Measurements from ENCODE around the gene SPSB4.

DNA sequence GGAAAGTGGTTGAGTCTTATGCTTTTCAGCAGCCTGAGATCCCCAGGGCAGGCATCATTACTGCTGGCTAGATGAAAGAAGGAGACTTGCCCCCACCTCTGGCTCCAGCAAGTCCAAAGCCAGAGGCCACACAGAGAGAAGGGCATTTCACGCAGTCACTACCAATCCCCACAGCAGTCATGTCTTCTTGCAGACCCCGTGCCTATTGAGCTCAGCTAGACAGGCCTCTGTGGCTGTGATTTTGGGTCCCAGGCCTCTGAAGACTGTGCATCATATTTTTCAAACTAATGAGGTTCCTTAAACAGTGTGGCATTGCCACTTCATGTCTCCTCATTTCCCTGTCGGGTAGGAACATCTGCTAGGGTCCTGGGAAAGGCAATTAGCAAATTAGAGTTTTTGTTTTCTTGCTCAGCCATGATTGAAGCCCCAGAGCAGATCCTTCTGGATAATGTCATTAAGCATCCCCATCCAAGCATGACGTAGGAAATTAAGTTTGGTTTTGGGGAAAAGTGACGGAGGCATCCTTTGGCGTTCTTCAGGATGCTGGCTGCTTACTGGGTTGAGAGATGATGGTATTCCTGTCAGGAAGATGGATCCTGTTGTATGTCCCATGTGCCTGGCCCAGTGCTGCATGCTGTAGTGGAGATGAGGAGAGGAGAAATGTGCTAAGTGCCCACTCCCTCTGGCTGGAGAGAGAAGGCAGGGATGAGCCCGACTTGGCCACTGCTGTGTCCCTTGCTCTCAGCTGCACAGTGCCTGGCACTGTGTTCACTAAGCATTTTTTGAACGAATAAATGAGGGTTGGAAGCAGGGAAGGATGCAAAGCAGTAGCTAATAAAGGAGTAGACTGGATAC is 7.0 kb downstream of the SPSB4 start:
- TF ChIP-seq, protein P1, sequence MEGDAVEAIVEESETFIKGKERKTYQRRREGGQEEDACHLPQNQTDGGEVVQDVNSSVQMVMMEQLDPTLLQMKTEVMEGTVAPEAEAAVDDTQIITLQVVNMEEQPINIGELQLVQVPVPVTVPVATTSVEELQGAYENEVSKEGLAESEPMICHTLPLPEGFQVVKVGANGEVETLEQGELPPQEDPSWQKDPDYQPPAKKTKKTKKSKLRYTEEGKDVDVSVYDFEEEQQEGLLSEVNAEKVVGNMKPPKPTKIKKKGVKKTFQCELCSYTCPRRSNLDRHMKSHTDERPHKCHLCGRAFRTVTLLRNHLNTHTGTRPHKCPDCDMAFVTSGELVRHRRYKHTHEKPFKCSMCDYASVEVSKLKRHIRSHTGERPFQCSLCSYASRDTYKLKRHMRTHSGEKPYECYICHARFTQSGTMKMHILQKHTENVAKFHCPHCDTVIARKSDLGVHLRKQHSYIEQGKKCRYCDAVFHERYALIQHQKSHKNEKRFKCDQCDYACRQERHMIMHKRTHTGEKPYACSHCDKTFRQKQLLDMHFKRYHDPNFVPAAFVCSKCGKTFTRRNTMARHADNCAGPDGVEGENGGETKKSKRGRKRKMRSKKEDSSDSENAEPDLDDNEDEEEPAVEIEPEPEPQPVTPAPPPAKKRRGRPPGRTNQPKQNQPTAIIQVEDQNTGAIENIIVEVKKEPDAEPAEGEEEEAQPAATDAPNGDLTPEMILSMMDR (IDR thresholded peaks at IDR 0.05) = no peak
- TF ChIP-seq ZFX (IDR thresholded peaks at IDR 0.05; ENCODE audit: borderline replicate concordance) = no peak
